Calu3 (cell line): ENCODE results near the gene CHMP1B. TPM values are rescaled to one million over a fixed set of nuclear protein-coding genes. Genes with fewer than 3 reads are reported as not detected.

Experiments
- BruUV-seq: library from RNA; stranded (reverse); fragments of 400-500 nt; replicated peaks from 2 replicates; lab custom pipeline; 2021; lab: Mats Ljungman, UMichigan
- CTCF ChIA-PET: fragments of 300-600 bp; sonication (Branson Sonifier 250); formaldehyde crosslinking; loops from one replicate; lab custom pipeline; 2022; ENCODE audit warnings: antibody characterized with exemption; lab: Charles Lee
- DNase-seq: peaks from one replicate; pipeline ENCODE4 v3.0.0; 2022
- H3K27ac Mint-ChIP-seq: one replicate; pipeline ENCODE4 v1.8.0; 2022; ENCODE audit warnings: mixed read lengths; ENCODE audit not compliant: unreplicated experiment
- H3K27me3 Mint-ChIP-seq: one replicate; pipeline ENCODE4 v1.8.0; 2022; ENCODE audit warnings: mixed read lengths; ENCODE audit not compliant: unreplicated experiment
- H3K36me3 Mint-ChIP-seq: one replicate; pipeline ENCODE4 v1.8.0; 2022; ENCODE audit warnings: mild to moderate bottlenecking, moderate library complexity, mixed read lengths; ENCODE audit not compliant: insufficient read depth, unreplicated experiment
- H3K4me1 Mint-ChIP-seq: one replicate; pipeline ENCODE4 v1.8.0; 2022; ENCODE audit warnings: mild to moderate bottlenecking, low read depth, mixed read lengths; ENCODE audit not compliant: unreplicated experiment
- H3K4me3 Mint-ChIP-seq: one replicate; pipeline ENCODE4 v1.8.0; 2022; ENCODE audit warnings: mild to moderate bottlenecking, low read depth, moderate library complexity, mixed read lengths; ENCODE audit not compliant: unreplicated experiment
- H3K9me3 Mint-ChIP-seq: one replicate; pipeline ENCODE4 v1.8.0; 2022; ENCODE audit warnings: low read depth, mixed read lengths; ENCODE audit not compliant: unreplicated experiment
- CTCF ChIP-seq: fragments of 200-600 bp; IDR thresholded peaks from one replicate; pipeline ENCODE4 v1.8.0; 2022; ENCODE audit warnings: antibody characterized with exemption; ENCODE audit not compliant: unreplicated experiment
- intact Hi-C: fragments of 100-400 bp; cut with micrococcal nuclease; formaldehyde crosslinking; loops from one replicate; pipeline ENCODE4 v1.10.0; 2022; ENCODE audit not compliant: unreplicated experiment
- total RNA-seq: library from RNA; stranded (reverse); gene quantifications from 2 replicates; pipeline ENCODE4 v1.2.3, GENCODE V29; 2022

The CHMP1B gene
- total RNA-seq, 1 experiment from 2014 or later, result 44.4 TPM

DNA sequence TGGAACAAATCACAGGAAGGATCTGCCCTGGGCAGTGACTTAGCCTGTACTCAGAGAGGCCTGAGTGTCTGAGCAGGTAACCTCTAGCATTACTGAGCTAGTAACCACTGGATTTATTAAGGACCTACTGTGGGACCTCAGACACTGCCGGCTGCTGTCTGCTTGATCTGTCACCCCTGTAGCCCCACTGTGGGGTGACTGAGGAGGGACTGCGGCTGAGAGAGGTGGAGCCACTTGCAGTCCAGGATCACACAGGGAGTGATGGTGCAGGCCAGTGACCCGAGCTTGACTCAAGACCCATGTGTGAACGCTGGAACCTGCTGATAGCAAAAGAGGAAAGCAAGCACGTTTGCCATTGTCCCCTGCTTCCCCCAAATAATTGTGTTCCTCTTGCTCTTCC is 15.6 kb downstream of the CHMP1B start:
- Mint-ChIP-seq H3K27me3 (peaks cover 13% of the 10 kb centered on the region), H3K36me3 (no peaks in the 10 kb centered on the region), H3K4me3 (no peak overlapping the region), H3K9me3 (no peaks in the 10 kb centered on the region), H3K27ac (no peak overlapping the region), H3K4me1 (peaks cover 4% of the 10 kb centered on the region)
- no peak for TF ChIP-seq CTCF
- intact Hi-C loops, result no loop called here
- no TSS peak for BruUV-seq
- no peak for DNase-seq
- CTCF ChIA-PET, result interaction anchor here (0.8 kb wide), 1 partner anchor 133 kb away, joined by 6 read pairs; no protein-coding TSS in a partner anchor

DNA sequence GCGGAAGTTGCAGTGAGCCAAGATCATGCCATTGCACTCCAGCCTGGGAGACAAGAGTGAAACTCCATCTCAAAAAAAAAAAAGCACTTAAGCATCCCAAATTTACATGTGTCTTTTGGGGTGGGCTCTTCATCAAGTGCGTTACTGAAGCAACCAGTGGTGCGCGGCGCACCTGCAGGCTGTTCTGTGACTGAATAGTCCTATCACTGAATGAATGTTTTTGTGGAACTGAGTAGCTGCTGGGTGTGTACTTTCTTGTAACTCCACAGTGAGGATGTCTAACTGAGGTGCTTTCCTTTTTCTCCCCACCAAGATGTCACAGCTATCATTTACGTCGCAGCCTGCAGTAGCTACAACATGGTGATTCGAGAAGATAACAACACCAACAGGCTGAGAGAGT is 17.0 kb downstream of the CHMP1B start:
- BruUV-seq, result no TSS peak
- no peak for TF ChIP-seq CTCF
- DNase-seq, result no peak
- H3K27ac Mint-ChIP-seq, result no peak overlapping the region
- H3K27me3 Mint-ChIP-seq, result peaks cover 13% of the 10 kb centered on the region
- CTCF ChIA-PET, result interaction anchor here (0.7 kb wide), 1 partner anchor 79 kb away, joined by 3 read pairs; no protein-coding TSS in a partner anchor
- H3K9me3 Mint-ChIP-seq, result no peaks in the 10 kb centered on the region
- H3K4me1 Mint-ChIP-seq, result peaks cover 6% of the 10 kb centered on the region
- H3K4me3 Mint-ChIP-seq, result no peak overlapping the region
- intact Hi-C loops, result no loop called here
- no peaks in the 10 kb centered on the region for H3K36me3 Mint-ChIP-seq

DNA sequence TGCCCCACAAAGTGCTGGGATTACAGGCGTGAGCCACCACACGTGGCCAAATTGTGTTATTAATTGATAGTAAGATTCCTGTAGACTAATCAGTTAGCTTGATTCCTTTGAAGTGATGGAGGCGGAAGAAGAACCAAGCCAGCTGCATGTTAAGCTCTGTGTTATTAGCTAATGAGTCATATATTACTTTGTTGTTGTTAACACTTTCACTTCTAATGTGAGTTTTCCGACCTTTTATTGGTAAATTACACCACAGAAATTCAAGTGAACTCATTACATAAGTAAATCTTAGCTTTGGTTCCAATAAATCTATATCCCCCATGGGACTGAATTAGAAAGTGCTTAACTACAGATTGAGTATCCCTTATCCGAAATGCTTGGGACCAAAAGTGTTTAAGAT is 20.3 kb downstream of the CHMP1B start:
- BruUV-seq, result no TSS peak
- intact Hi-C loops, result loop anchor here (5.0 kb wide), 1 partner anchor 214 kb away; no protein-coding TSS in a partner anchor
- Mint-ChIP-seq H3K27me3 (peaks cover under 1% of the 10 kb centered on the region), H3K4me3 (no peak overlapping the region), H3K9me3 (no peaks in the 10 kb centered on the region), H3K4me1 (peaks cover 6% of the 10 kb centered on the region), H3K36me3 (no peaks in the 10 kb centered on the region), H3K27ac (peak overlapping the region; percentile 44)
- no peak for TF ChIP-seq CTCF
- DNase-seq, result peak; percentile 13
- CTCF ChIA-PET, result interaction anchor here (0.6 to 2.2 kb wide), 8 partner anchors 16 to 570 kb away, joined by 3 to 14 read pairs (median 5); no protein-coding TSS in a partner anchor

- H3K4me3 Mint-ChIP-seq, result no peak overlapping the region
- no TSS peak for BruUV-seq
- no peaks in the 10 kb centered on the region for H3K27me3 Mint-ChIP-seq
- peak; percentile 50 for DNase-seq
- intact Hi-C loops, result loop anchor here (1.0 to 5.0 kb wide), 2 partner anchors 139 to 215 kb away; no protein-coding TSS in a partner anchor
- TF ChIP-seq CTCF, result peak; percentile 60
- no peak overlapping the region for H3K27ac Mint-ChIP-seq
- peaks cover 6% of the 10 kb centered on the region for H3K4me1 Mint-ChIP-seq
- CTCF ChIA-PET, result interaction anchor here (1.0 to 2.2 kb wide), 2 partner anchors 109 to 139 kb away, joined by 3 to 14 read pairs; partner anchors contain the start of gene IMPA2
- H3K36me3 Mint-ChIP-seq, result no peaks in the 10 kb centered on the region
- H3K9me3 Mint-ChIP-seq, result no peaks in the 10 kb centered on the region
These were observed 21.4 kb downstream of the CHMP1B start for GRCh38 chr18:11872479-11873136.
